H1 (cell line): Measurements from ENCODE around the gene SAT1. TPM values are rescaled to one million over a fixed set of nuclear protein-coding genes. Genes with fewer than 3 reads are reported as not detected.

ENCODE experiments used
- CTCF ChIA-PET: fragments of 300-600 bp; sonication (Branson Sonifier 250); formaldehyde crosslinking; loops from one replicate; lab custom pipeline; 2021; ENCODE audit not compliant: partially characterized antibody; lab: Charles Lee
- POLR2A ChIA-PET: fragments of 300-600 bp; sonication (Branson Sonifier 250); formaldehyde crosslinking; loops from one replicate; lab custom pipeline; 2021; ENCODE audit warnings: inconsistent platforms; ENCODE audit not compliant: partially characterized antibody; lab: Charles Lee
- DNase-seq, 2 experiments: peaks; one replicate each; pipeline versions ENCODE4 v3.0.0 to v3.0.0-alpha.2; 2010 to 2022; ENCODE audit warnings: low spot score in 2 of 2, low read depth in 1 of 2, mixed read lengths in 1 of 2
- FAIRE-seq: peaks from 2 replicates; lab custom pipeline; 2011; peaks lifted over from hg19 to GRCh38; lab: Jason Lieb, UNC
- H2AFZ ChIP-seq: 2 replicates; pipeline ENCODE4 v1.8.1; 2012; ENCODE audit warnings: low read length, inconsistent platforms
- H2AK5ac ChIP-seq: 2 replicates; pipeline ENCODE4 v1.6.1; 2013; ENCODE audit warnings: low read depth, low read length
- H2BK120ac ChIP-seq: replicated peaks from 2 replicates; pipeline ENCODE3; 2013; ENCODE audit warnings: low read depth, low read length, inconsistent platforms
- H2BK12ac ChIP-seq: 2 replicates; pipeline ENCODE4 v1.6.1; 2013; ENCODE audit warnings: low read depth, low read length
- H2BK15ac ChIP-seq: 2 replicates; pipeline ENCODE4 v1.6.1; 2013; ENCODE audit warnings: low read length
- H2BK20ac ChIP-seq: 2 replicates; pipeline ENCODE4 v1.6.1; 2013; ENCODE audit warnings: low read length
- H2BK5ac ChIP-seq: 2 replicates; pipeline ENCODE4 v1.6.1; 2013; ENCODE audit warnings: low read depth, low read length
- H3K14ac ChIP-seq: 2 replicates; pipeline ENCODE4 v1.6.1; 2013; ENCODE audit warnings: inconsistent platforms; ENCODE audit not compliant: insufficient read length
- H3K18ac ChIP-seq: 2 replicates; pipeline ENCODE4 v1.6.1; 2013; ENCODE audit warnings: low read length; ENCODE audit errors: extremely low read depth
- H3K23ac ChIP-seq: 2 replicates; pipeline ENCODE4 v1.6.1; 2013; ENCODE audit warnings: inconsistent platforms; ENCODE audit not compliant: insufficient read length
- H3K23me2 ChIP-seq: 2 replicates; pipeline ENCODE4 v1.6.1; 2013; ENCODE audit warnings: low read depth, low read length
- H3K27ac ChIP-seq: 2 replicates; pipeline ENCODE4 v1.6.1; 2011; ENCODE audit warnings: low read depth, low read length, inconsistent platforms
- H3K27me3 ChIP-seq, 4 experiments: replicated peaks in 1 of 4; 1 replicate in 1 of 4; 2 replicates in 3 of 4; pipeline versions ENCODE4 v1.6.1 to v1.8.1; 2011 to 2013; ENCODE audit warnings: low read length in 3 of 4, mild to moderate bottlenecking in 3 of 4, inconsistent platforms in 2 of 4, mixed read lengths in 2 of 4, moderate library complexity in 1 of 4; ENCODE audit not compliant: control insufficient read depth in 3 of 4, insufficient read depth in 3 of 4; ENCODE audit errors: extremely low read depth in 1 of 4
- H3K36me3 ChIP-seq, 4 experiments: 2 replicates each; pipeline versions ENCODE4 v1.6.1 to v1.8.1; 2011 to 2013; ENCODE audit warnings: mild to moderate bottlenecking in 4 of 4, low read length in 3 of 4, moderate library complexity in 2 of 4, control low read depth in 1 of 4, inconsistent platforms in 1 of 4; ENCODE audit not compliant: insufficient read depth in 4 of 4, control insufficient read depth in 2 of 4
- H3K4ac ChIP-seq: replicated peaks from 2 replicates; pipeline ENCODE3; 2013; ENCODE audit warnings: low read length, low read depth, mixed read lengths, inconsistent platforms; ENCODE audit not compliant: insufficient read length
- H3K4me1 ChIP-seq, 4 experiments: replicated peaks in 1 of 4; 1 replicate in 1 of 4; 2 replicates in 3 of 4; pipeline versions ENCODE4 v1.6.1 to v1.8.1; 2011 to 2013; ENCODE audit warnings: low read length in 3 of 4, inconsistent platforms in 2 of 4, mixed read lengths in 1 of 4; ENCODE audit not compliant: insufficient read depth in 4 of 4, control insufficient read depth in 3 of 4
- H3K4me2 ChIP-seq, 2 experiments: 2 replicates each; pipeline versions ENCODE4 v1.6.1 to v1.8.1; 2011 to 2013; ENCODE audit warnings: low read depth in 2 of 2, low read length in 2 of 2, control low read depth in 1 of 2, inconsistent platforms in 1 of 2, mild to moderate bottlenecking in 1 of 2; ENCODE audit not compliant: insufficient read depth in 1 of 2
- H3K4me3 ChIP-seq, 4 experiments: fragments of 200-600, 300-600 bp in 1 of 4; sonication (generic), shearing (Covaris generic), sonication (Bioruptor Twin) in 1 of 4; 2 replicates each; pipeline versions ENCODE4 v1.5.1 to v1.8.1; 2011 to 2016; ENCODE audit warnings: low read length in 4 of 4, low read depth in 3 of 4, control low read depth in 2 of 4, inconsistent platforms in 2 of 4, mild to moderate bottlenecking in 2 of 4, mixed read lengths in 1 of 4, moderate library complexity in 1 of 4; ENCODE audit not compliant: insufficient read depth in 2 of 4; ENCODE audit errors: extremely low read depth in 1 of 4
- H3K56ac ChIP-seq: replicated peaks from 2 replicates; pipeline ENCODE3; 2013; ENCODE audit warnings: low read depth, mild to moderate bottlenecking, mixed read lengths, low read length, inconsistent platforms; ENCODE audit not compliant: insufficient read length
- H3K79me1 ChIP-seq: 2 replicates; pipeline ENCODE4 v1.6.1; 2013; ENCODE audit warnings: low read depth, low read length, control low read depth
- H3K79me2 ChIP-seq, 2 experiments: 2 replicates each; pipeline versions ENCODE4 v1.6.1 to v1.8.1; 2012 to 2013; ENCODE audit warnings: low read length in 2 of 2, mild to moderate bottlenecking in 2 of 2, inconsistent platforms in 1 of 2; ENCODE audit not compliant: insufficient read depth in 2 of 2, control insufficient read depth in 1 of 2
- H3K9ac ChIP-seq, 4 experiments: replicated peaks in 1 of 4; 1 replicate in 1 of 4; 2 replicates in 3 of 4; pipeline versions ENCODE4 v1.6.1 to v1.8.1; 2011 to 2013; ENCODE audit warnings: low read depth in 3 of 4, low read length in 3 of 4, control low read depth in 2 of 4, mild to moderate bottlenecking in 2 of 4, moderate library complexity in 2 of 4, inconsistent platforms in 1 of 4; ENCODE audit errors: extremely low read depth in 1 of 4
- H3K9me3 ChIP-seq, 2 experiments: 2 replicates each; pipeline versions ENCODE4 v1.6.1 to v1.8.1; 2012 to 2013; ENCODE audit warnings: mild to moderate bottlenecking in 2 of 2, moderate library complexity in 2 of 2, control low read depth in 1 of 2, inconsistent platforms in 1 of 2, low read depth in 1 of 2, low read length in 1 of 2, mixed read lengths in 1 of 2; ENCODE audit not compliant: insufficient read depth in 2 of 2
- H4K20me1 ChIP-seq, 2 experiments: replicated peaks in 1 of 2; 2 replicates each; pipeline versions ENCODE3 to v1.8.1; 2011 to 2013; ENCODE audit warnings: inconsistent platforms in 2 of 2, low read length in 2 of 2, mild to moderate bottlenecking in 1 of 2; ENCODE audit not compliant: insufficient read depth in 2 of 2, control insufficient read depth in 1 of 2
- H4K5ac ChIP-seq: 2 replicates; pipeline ENCODE4 v1.6.1; 2013; ENCODE audit warnings: low read length, low read depth, mixed read lengths, inconsistent platforms; ENCODE audit not compliant: insufficient read length
- H4K8ac ChIP-seq: 2 replicates; pipeline ENCODE4 v1.8.0; 2013; ENCODE audit warnings: mild to moderate bottlenecking, moderate library complexity, low read length, inconsistent platforms; ENCODE audit not compliant: insufficient read depth; ENCODE audit errors: extremely low read depth
- H4K91ac ChIP-seq: replicated peaks from 2 replicates; pipeline ENCODE3; 2013; ENCODE audit warnings: low read length, mixed read lengths, inconsistent platforms; ENCODE audit not compliant: insufficient read length
- BCL11A ChIP-seq, 2 experiments: IDR thresholded peaks; one replicate each; pipeline ENCODE4 v1.6.1; 2011; ENCODE audit warnings: low read depth in 2 of 2, low read length in 2 of 2, mild to moderate bottlenecking in 2 of 2
- CREB1 ChIP-seq: IDR thresholded peaks from 2 replicates; pipeline ENCODE4 v1.6.1; 2012; ENCODE audit warnings: inconsistent platforms
- SUZ12 ChIP-seq: fragments of 200-600 bp; sonication (generic); IDR thresholded peaks from 2 replicates; pipeline ENCODE4 v1.6.1; 2012; ENCODE audit warnings: mild to moderate bottlenecking, inconsistent platforms, low read length, moderate library complexity, mixed read lengths
- TAF1 ChIP-seq: IDR thresholded peaks from 2 replicates; pipeline ENCODE4 v1.6.1; 2011; ENCODE audit warnings: mild to moderate bottlenecking, low read depth, low read length
- WGBS, 2 experiments: shearing (Covaris generic) in 1 of 2; methylation state at CpG; one replicate each; pipeline versions ENCODE4 v1.1.6 to v1.1.7; 2013 to 2015; ENCODE audit warnings: low lambda C conversion rate in 2 of 2, mixed read lengths in 2 of 2, inconsistent platforms in 1 of 2, low coverage in 1 of 2, missing lambda C conversion rate in 1 of 2; ENCODE audit not compliant: insufficient replicate concordance in 2 of 2, insufficient coverage in 1 of 2, insufficient read length in 1 of 2; ENCODE audit errors: extremely low coverage in 1 of 2, missing lambda C conversion rate in 1 of 2; 5-methylcytosine and 5-hydroxymethylcytosine counted together
- polyA plus RNA-seq, 7 experiments: library from polyadenylated mRNA; depleted of rRNA in 3 of 7; stranded (reverse) in 5 of 7; unstranded in 2 of 7; fragments of >200 nt in 5 of 7; fragments of 200-250 nt in 2 of 7; gene quantifications; 1 replicate in 5 of 7; 2 replicates in 1 of 7; 4 replicates in 1 of 7; pipeline versions ENCODE4 v1.2.1 to v1.2.3, GENCODE V29; 2011 to 2013; ENCODE audit warnings: missing spikeins in 2 of 7, mixed read lengths in 2 of 7
- total RNA-seq: library from RNA; stranded (reverse); fragmentation: NEBNext Ultra II Directional; extraction: Animal tissue kit (Norgen Biotek cat#: 25700); gene quantifications from 2 replicates; pipeline ENCODE4 v1.2.1, GENCODE V29; 2021
- TF ChIP-seq, protein P1 (sequence below): IDR thresholded peaks from 2 replicates; pipeline ENCODE4 v1.6.1; 2011; ENCODE audit warnings: low read depth, mild to moderate bottlenecking, low read length; ENCODE audit not compliant: insufficient read depth

The SAT1 gene
- total and polyA plus RNA-seq, 2 of the 8 experiments (the other 6 are each of a cell fraction or from before 2014, with no cell fraction given), result 29.2 to 36.8 TPM

DNA sequence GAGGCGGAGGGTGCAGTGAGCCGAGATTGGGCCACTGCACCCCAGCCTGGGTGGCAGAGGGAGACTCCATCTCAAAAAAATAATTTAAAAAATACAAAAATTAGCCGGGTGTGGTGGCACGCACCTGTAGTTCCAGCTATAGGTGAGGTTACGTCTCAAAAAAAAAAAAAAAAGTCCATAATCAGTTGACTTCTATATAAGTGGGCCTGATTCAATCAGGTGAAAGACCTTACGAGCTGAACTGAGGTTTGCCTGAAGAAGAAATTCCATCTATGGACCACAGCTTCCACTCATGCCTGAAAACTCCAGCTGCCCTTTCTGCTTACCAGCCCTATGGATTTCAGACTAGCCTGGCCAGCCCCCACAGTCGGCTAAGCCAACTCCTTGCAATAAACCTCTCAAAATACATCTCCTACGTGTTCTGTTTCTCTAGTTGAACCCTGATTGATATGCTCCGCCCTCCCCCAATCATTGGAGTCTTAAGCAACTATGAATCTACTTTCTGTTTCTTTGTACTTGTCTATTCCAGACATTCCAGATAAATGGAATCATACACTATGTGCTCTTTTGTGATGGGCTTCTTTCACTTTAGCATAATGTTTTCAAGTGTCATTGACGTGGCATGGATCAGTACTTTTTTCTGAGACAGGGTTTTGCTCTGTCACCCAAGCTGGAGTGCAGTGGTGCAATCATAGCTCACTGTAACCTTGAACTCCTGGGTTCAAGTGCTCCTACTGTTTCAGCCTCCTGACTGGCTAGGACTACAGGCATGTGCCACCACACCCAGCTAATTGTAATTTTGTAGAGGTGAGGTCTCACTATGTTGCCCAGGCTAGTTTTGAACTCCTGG, 36.6 kb downstream of the SAT1 start:
- no peaks in the 10 kb centered on the region for H3K36me3 ChIP-seq
- H4K20me1 ChIP-seq, result no peaks in the 10 kb centered on the region
- H3K9ac ChIP-seq, result no peak overlapping the region
- TF ChIP-seq TAF1, result no peak
- TF ChIP-seq BCL11A (IDR thresholded peaks at IDR 0.05; ENCODE audit: low read depth in 2 of 2, low read length in 2 of 2), result no peak
- TF ChIP-seq SUZ12, result no peak
- no peak for TF ChIP-seq CREB1
- TF ChIP-seq, protein P1, sequence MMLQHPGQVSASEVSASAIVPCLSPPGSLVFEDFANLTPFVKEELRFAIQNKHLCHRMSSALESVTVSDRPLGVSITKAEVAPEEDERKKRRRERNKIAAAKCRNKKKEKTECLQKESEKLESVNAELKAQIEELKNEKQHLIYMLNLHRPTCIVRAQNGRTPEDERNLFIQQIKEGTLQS, result no peak
- H3K14ac ChIP-seq, result no peak overlapping the region
- H3K79me2 ChIP-seq, result no peaks in the 10 kb centered on the region
- no peak overlapping the region for H3K4ac ChIP-seq
- WGBS, 2 experiments, result 97% methylated on average over 5 of the region's 10 CpGs; no CpG with 5 or more reads in 1 of the 2 experiments
- H3K4me1 ChIP-seq, result no peaks in the 10 kb centered on the region
- no peak overlapping the region for H3K4me3 ChIP-seq
- no peaks in the 10 kb centered on the region for H3K27me3 ChIP-seq
- H4K5ac ChIP-seq, result no peak overlapping the region
- no peaks in the 10 kb centered on the region for H3K79me1 ChIP-seq
- no peak overlapping the region for H3K27ac ChIP-seq
- H2BK12ac ChIP-seq, result no peak overlapping the region
- H4K91ac ChIP-seq, result no peak overlapping the region
- no peak overlapping the region for H3K18ac ChIP-seq
- ChIA-PET CTCF (interaction anchor here (0.8 kb wide), 1 partner anchor 11 kb away, joined by 3 read pairs; no protein-coding TSS in a partner anchor), POLR2A (no interaction called here)
- no peaks in the 10 kb centered on the region for H3K23me2 ChIP-seq
- H3K4me2 ChIP-seq, result no peak overlapping the region
- no peak overlapping the region for H2BK20ac ChIP-seq
- no peak overlapping the region for H4K8ac ChIP-seq
- no peak overlapping the region for H2BK5ac ChIP-seq
- no peaks in the 10 kb centered on the region for H3K9me3 ChIP-seq
- no peak overlapping the region for H2AFZ ChIP-seq
- no peak overlapping the region for H3K56ac ChIP-seq
- DNase-seq, result no peak
- no peak for FAIRE-seq
- H2BK15ac ChIP-seq, result no peak overlapping the region
- H3K23ac ChIP-seq, result no peak overlapping the region
- no peak overlapping the region for H2BK120ac ChIP-seq
- no peak overlapping the region for H2AK5ac ChIP-seq
